K562 (cell line): ENCODE measurements around the gene ZNF516. TPM values are rescaled to one million over a fixed set of nuclear protein-coding genes. Genes with fewer than 3 reads are reported as not detected.

Experiments used
- ATAC-seq: fragments of 200-7000 bp; cut with Tn5 transposase; 3 replicates; pipeline ENCODE4 v1.9.1; 2020; ENCODE audit warnings: moderate library complexity
- BruUV-seq: library from RNA; stranded (reverse); fragments of 400-500 nt; replicated peaks from 2 replicates; lab custom pipeline; 2021; lab: Mats Ljungman, UMichigan
- CTCF ChIA-PET: fragments of 300-600 bp; formaldehyde crosslinking; extraction: SDS; loops from one replicate; lab custom pipeline; 2021; ENCODE audit warnings: low intra/inter-chr PET ratio; lab: Yijun Ruan, JAX
- POLR2A ChIA-PET: fragments of 300-600, 350-650 bp; sonication (Branson Sonifier 250); formaldehyde crosslinking; extraction: SDS; loops from one replicate; lab custom pipeline; 2021; ENCODE audit warnings: antibody characterized with exemption, inconsistent platforms; lab: Yijun Ruan, JAX
- DNase-seq, 4 experiments: peaks; one replicate each; pipeline versions ENCODE4 v3.0.0 to v3.0.0-alpha.2; 2011 to 2018; ENCODE audit warnings: low spot score in 3 of 4, mixed read lengths in 3 of 4; ENCODE audit errors: extremely low read depth in 1 of 4
- FAIRE-seq: peaks from 2 replicates; lab custom pipeline; 2011; peaks lifted over from hg19 to GRCh38; lab: Jason Lieb, UNC
- H2AFZ ChIP-seq: 2 replicates; pipeline ENCODE4 v1.6.0; 2011; ENCODE audit warnings: low read depth, low read length, control low read depth, inconsistent platforms
- H3K27ac ChIP-seq: fragments of 200-600 bp; 3 replicates; pipeline ENCODE4 v1.8.0; 2011; ENCODE audit warnings: low read depth, mild to moderate bottlenecking, control low read depth, inconsistent platforms, low read length, moderate library complexity, mixed read lengths; ENCODE audit errors: extremely low read depth
- H3K27me3 ChIP-seq, 2 experiments: fragments of 300-600 bp in 1 of 2; 2 replicates in 1 of 2; 3 replicates in 1 of 2; pipeline versions ENCODE4 v1.6.0 to v1.8.0; 2011; ENCODE audit warnings: inconsistent platforms in 2 of 2, low read length in 2 of 2, mild to moderate bottlenecking in 1 of 2, mixed read lengths in 1 of 2, moderate library complexity in 1 of 2; ENCODE audit not compliant: control insufficient read depth in 2 of 2, insufficient read depth in 2 of 2
- H3K36me3 ChIP-seq: fragments of 300-600 bp; 3 replicates; pipeline ENCODE4 v1.8.0; 2011; ENCODE audit warnings: mild to moderate bottlenecking, low read length, inconsistent platforms; ENCODE audit not compliant: control insufficient read depth, insufficient read depth
- H3K4me1 ChIP-seq, 2 experiments: fragments of 200-600 bp in 1 of 2; replicated peaks in 1 of 2; 2 replicates in 1 of 2; 3 replicates in 1 of 2; pipeline versions ENCODE4 v1.5.1 to v1.8.0; 2011; ENCODE audit warnings: inconsistent platforms in 2 of 2, low read length in 2 of 2, mild to moderate bottlenecking in 1 of 2, mixed read lengths in 1 of 2, moderate library complexity in 1 of 2; ENCODE audit not compliant: control insufficient read depth in 2 of 2, insufficient read depth in 2 of 2
- H3K4me2 ChIP-seq: 2 replicates; pipeline ENCODE4 v1.6.1; 2011; ENCODE audit warnings: low read length, control low read depth, inconsistent platforms, mixed read lengths; ENCODE audit not compliant: insufficient read depth
- H3K4me3 ChIP-seq: fragments of 200-600 bp; sonication (generic), shearing (Covaris generic); 2 replicates; pipeline ENCODE4 v1.5.1; 2016; ENCODE audit warnings: control low read depth, inconsistent platforms
- H3K79me2 ChIP-seq: fragments of 200-600 bp; 3 replicates; pipeline ENCODE4 v1.8.0; 2011; ENCODE audit warnings: low read length, inconsistent platforms; ENCODE audit not compliant: control insufficient read depth, insufficient read depth
- H3K9ac ChIP-seq, 2 experiments: 2 replicates each; pipeline versions ENCODE4 v1.6.0 to v1.6.1; 2011; ENCODE audit warnings: low read depth in 2 of 2, low read length in 2 of 2, control low read depth in 1 of 2, inconsistent platforms in 1 of 2, mild to moderate bottlenecking in 1 of 2, mixed read lengths in 1 of 2; ENCODE audit not compliant: insufficient read depth in 1 of 2
- H3K9me1 ChIP-seq: one replicate; pipeline ENCODE4 v1.6.0; 2011; ENCODE audit warnings: inconsistent platforms, mild to moderate bottlenecking, low read length, moderate library complexity; ENCODE audit not compliant: control insufficient read depth, insufficient read depth
- H3K9me3 ChIP-seq: replicated peaks from 2 replicates; pipeline ENCODE4 v1.5.1; 2011; ENCODE audit warnings: low read depth, low read length, inconsistent platforms; ENCODE audit not compliant: control insufficient read depth, insufficient read depth
- H4K20me1 ChIP-seq: replicated peaks from 2 replicates; pipeline ENCODE4 v1.6.1; 2011; ENCODE audit warnings: low read length, inconsistent platforms, mixed read lengths; ENCODE audit not compliant: control insufficient read depth, insufficient read depth
- AFF1 ChIP-seq, 2 experiments: fragments of 450-650 bp; IDR thresholded peaks; 2 replicates each; pipeline ENCODE4 v1.6.1; 2018; ENCODE audit warnings: mild to moderate bottlenecking in 2 of 2, low read depth in 1 of 2; ENCODE audit not compliant: partially characterized antibody in 2 of 2
- CREBBP ChIP-seq: IDR thresholded peaks from one replicate; pipeline ENCODE4 v1.6.1; 2012; ENCODE audit warnings: low read depth, mild to moderate bottlenecking, control low read depth, inconsistent platforms, low read length
- FOXK2 ChIP-seq, 2 experiments: fragments of 450-650 bp; IDR thresholded peaks in 1 of 2; conservative IDR thresholded peaks in 1 of 2; 2 replicates each; pipeline ENCODE4 v1.6.1; 2016; ENCODE audit warnings: low read depth in 2 of 2, mild to moderate bottlenecking in 1 of 2
- HOXB6 ChIP-seq: fragments of 250-450 bp; sonication (Bioruptor Pico); IDR thresholded peaks from 2 replicates; pipeline ENCODE4 v1.5.1; 2022; ENCODE audit warnings: mild to moderate bottlenecking, borderline replicate concordance
- OTX1 ChIP-seq: fragments of 450-650 bp; formaldehyde crosslinking; IDR thresholded peaks from 2 replicates; pipeline ENCODE4 v1.4.0; 2022; ENCODE audit warnings: mild to moderate bottlenecking
- RFX7 ChIP-seq: fragments of 250-450 bp; sonication (Bioruptor Pico); IDR thresholded peaks from 2 replicates; pipeline ENCODE4 v1.5.1; 2021; ENCODE audit warnings: mild to moderate bottlenecking
- SMARCE1 ChIP-seq: fragments of 450-650 bp; IDR thresholded peaks from 2 replicates; pipeline ENCODE4 v1.7.1; 2016; ENCODE audit warnings: mild to moderate bottlenecking
- SRSF1 ChIP-seq: fragments of 200-400 bp; formaldehyde crosslinking; IDR thresholded peaks from 2 replicates; pipeline ENCODE4 v1.6.1; 2017; ENCODE audit warnings: mild to moderate bottlenecking, low read depth, low read length, moderate library complexity
- TCF7L2 ChIP-seq: fragments of 150-350 bp; IDR thresholded peaks from 2 replicates; pipeline ENCODE4 v1.6.1; 2016; ENCODE audit warnings: low read depth, mild to moderate bottlenecking, low read length, moderate library complexity
- ZBED1 ChIP-seq: IDR thresholded peaks from 2 replicates; pipeline ENCODE4 v1.6.1; 2014
- ZNF311 ChIP-seq: fragments of 250-450 bp; sonication (Bioruptor Pico); IDR thresholded peaks from 2 replicates; pipeline ENCODE4 v1.4.0; 2020; ENCODE audit warnings: mild to moderate bottlenecking, moderate library complexity
- ZNF41 ChIP-seq: fragments of 250-450 bp; sonication (Bioruptor Pico); conservative IDR thresholded peaks from 2 replicates; pipeline ENCODE4 v1.4.0; 2020; ENCODE audit warnings: mild to moderate bottlenecking
- WGBS: fragments of 100-300 bp; shearing (Covaris generic); methylation state at CpG from one replicate; pipeline ENCODE4 v1.1.6; 2016; ENCODE audit warnings: low coverage, mixed read lengths; ENCODE audit not compliant: insufficient coverage; ENCODE audit errors: missing lambda C conversion rate; 5-methylcytosine and 5-hydroxymethylcytosine counted together
- in situ Hi-C: fragments of 300-500 bp; cut with MboI; formaldehyde crosslinking; loops from 4 replicates; pipeline ENCODE4 v1.15.0; 2018; ENCODE audit warnings: inconsistent platforms, mixed read lengths
- intact Hi-C: fragments of 100-400 bp; cut with micrococcal nuclease; formaldehyde crosslinking; loops from 2 replicates; pipeline ENCODE4 v1.14.2; 2022
- polyA plus RNA-seq, 8 experiments: library from polyadenylated mRNA; depleted of rRNA in 4 of 8; stranded (reverse) in 5 of 8; unstranded in 3 of 8; fragments of >200 nt; fragmentation: Nextera tagmentation in 2 of 8; fragmentation: Illumina TruSeq in 1 of 8; extraction: Ambion mirVana in 2 of 8; extraction: Trizol in 1 of 8; gene quantifications; 2 replicates each; pipeline versions ENCODE4 v1.2.1 to v1.2.3, GENCODE V29; 2011 to 2014; ENCODE audit warnings: inconsistent platforms in 1 of 8, missing spikeins in 1 of 8
- total RNA-seq, 7 experiments: library from RNA; depleted of rRNA in 6 of 7; stranded (reverse); fragments of >200 nt in 6 of 7; fragmentation: Illumina TruSeq in 2 of 7; extraction: Trizol in 2 of 7; gene quantifications; 2 replicates each; pipeline versions ENCODE4 v1.2.1 to v1.2.3, GENCODE V29; 2011 to 2021; ENCODE audit warnings: low replicate concordance in 1 of 7

ZNF516 gene
- total and polyA plus RNA-seq, 9 of the 15 experiments (the other 6 are each of a cell fraction or from before 2014, with no cell fraction given), result 0.04 to 0.20 (median 0.08) TPM; not detected in 3

GRCh38 chr18:76370201-76370600, 124.8 kb downstream of the ZNF516 start:
- BruUV-seq, result no TSS peak
- in situ Hi-C loops (loop anchor here (25.0 kb wide), 2 partner anchors 1708 to 2008 kb away; no protein-coding TSS in a partner anchor), intact Hi-C loops (no loop called here)
- TF ChIP-seq HOXB6 (no peak), TCF7L2 (no peak), CREBBP (no peak), ZBED1 (no peak), SMARCE1 (no peak), AFF1 (IDR thresholded peaks at IDR 0.05; ENCODE audit: low read depth in 1 of 2, partially characterized antibody in 2 of 2) (no peak), OTX1 (CRISPR knock-in tag) (no peak), RFX7 (CRISPR knock-in tag) (no peak), SRSF1 (no peak), ZNF41 (CRISPR knock-in tag) (no peak), FOXK2 (conservative IDR thresholded peaks at IDR 0.05 in 1 of 2, IDR thresholded peaks at IDR 0.05 in 1 of 2; ENCODE audit: low read depth in 2 of 2) (no peak), ZNF311 (CRISPR knock-in tag) (no peak)
- TF ChIP-seq, all 486 proteins: peak for 0
- WGBS, result 4% methylated on average over 9 of the region's 12 CpGs
- H3K36me3 ChIP-seq, result no peaks in the 10 kb centered on the region
- no peak for DNase-seq
- H3K27ac ChIP-seq, result no peak overlapping the region
- H3K79me2 ChIP-seq, result no peaks in the 10 kb centered on the region
- CTCF ChIA-PET, result no interaction called here
- no peak overlapping the region for H3K4me3 ChIP-seq
- H3K4me2 ChIP-seq, result no peak overlapping the region
- no peak overlapping the region for H3K9ac ChIP-seq
- POLR2A ChIA-PET, result no interaction called here
- H4K20me1 ChIP-seq, result no peaks in the 10 kb centered on the region
- FAIRE-seq, result no peak
- H3K27me3 ChIP-seq, result peaks cover 2 to 26% of the 10 kb centered on the region in 2 experiments; a peak in 3 of 5 replicates
- no peak for ATAC-seq
- H2AFZ ChIP-seq, result no peak overlapping the region
- H3K4me1 ChIP-seq, result no peaks in the 10 kb centered on the region
- no peaks in the 10 kb centered on the region for H3K9me3 ChIP-seq
- H3K9me1 ChIP-seq, result no peaks in the 10 kb centered on the region
